Right lobe of liver (tissue), 4 donors: ENCODE measurements around the gene NCMAP.

Experiments
- CTCF ChIP-seq, 4 donors: fragments of 200-600 bp in 3 of 4; fragments of 450-650 bp in 1 of 4; IDR thresholded peaks; one replicate each; pipeline versions ENCODE4 v1.5.1 to v1.8.0; 2016 to 2022; ENCODE audit warnings: antibody characterized with exemption in 4 of 4, mild to moderate bottlenecking in 2 of 4
- POLR2A ChIP-seq: fragments of 450-650 bp; IDR thresholded peaks from one replicate; pipeline ENCODE4 v1.6.1; 2017; ENCODE audit warnings: antibody characterized with exemption, mild to moderate bottlenecking
- donor health status: DM: no; HTN: no; CAD: no.
- donor health status: DM: no; HTN: no; CAD: no.
- donor health status: DM: no; HTN: yes; CAD: no.

GRCh38 chr1:24507405-24507804, 48.5 kb upstream of the NCMAP start:
- TF ChIP-seq CTCF (IDR thresholded peaks at IDR 0.05) = no peak
- TF ChIP-seq POLR2A = no peak
